HS-27A (cell line): ENCODE data around the gene EEIG1.
"Not testable (repeated sequence)": the region's sequence is repeated elsewhere in the genome, so short reads cannot be mapped to it uniquely, and the experiment has no call there.

Experiments
- DNase-seq: peaks from one replicate; pipeline ENCODE4 v3.0.0-alpha.2; 2012; ENCODE audit warnings: low read depth, missing footprints

Gene EEIG1

GRCh38 chr9:127980706-127981558 lies at the start of gene EEIG1:
Gene EEIG1, minus strand, starts transcription at chr9:127980989. Its CDS starts 852 bp downstream, at chr9:127980137.
- DNase-seq = no peak

- DNase-seq = no peak
Measured at GRCh38 chr9:128027705-128028104, 46.9 kb upstream of the EEIG1 start.

GRCh38 chr9:128026773-128027541 lies 46.2 kb upstream of the EEIG1 start:
- DNase-seq = no peak

- DNase-seq = no peak
Measured at GRCh38 chr9:128026255-128026772, 45.5 kb upstream of the EEIG1 start.

GRCh38 chr9:128025736-128026135 lies 44.9 kb upstream of the EEIG1 start:
- no peak for DNase-seq

- DNase-seq = no peak
Measured at GRCh38 chr9:128024761-128025308, 44.0 kb upstream of the EEIG1 start.

- not testable (repeated sequence) for DNase-seq
Measured at GRCh38 chr9:128023671-128024070, 42.9 kb upstream of the EEIG1 start.

GRCh38 chr9:128022886-128023285 lies 42.1 kb upstream of the EEIG1 start:
- DNase-seq = no peak

GRCh38 chr9:128021098-128021497 lies 40.3 kb upstream of the EEIG1 start:
- no peak for DNase-seq

- DNase-seq = no peak
Measured at GRCh38 chr9:128020692-128021091, 39.9 kb upstream of the EEIG1 start.

- DNase-seq = no peak
Measured at GRCh38 chr9:128015696-128016095, 34.9 kb upstream of the EEIG1 start.

- DNase-seq = no peak
Measured at GRCh38 chr9:128011071-128011817, 30.5 kb upstream of the EEIG1 start.

GRCh38 chr9:128009639-128010038 lies 28.9 kb upstream of the EEIG1 start:
- no peak for DNase-seq

- no peak for DNase-seq
Measured at GRCh38 chr9:128008171-128008570, 27.4 kb upstream of the EEIG1 start.

GRCh38 chr9:128007566-128008138 lies 26.9 kb upstream of the EEIG1 start:
- DNase-seq = no peak

GRCh38 chr9:128006332-128006996 lies 25.7 kb upstream of the EEIG1 start:
- DNase-seq = no peak

- no peak for DNase-seq
Measured at GRCh38 chr9:128005923-128006322, 25.1 kb upstream of the EEIG1 start.

GRCh38 chr9:128003966-128004604 lies 23.3 kb upstream of the EEIG1 start:
- no peak for DNase-seq

GRCh38 chr9:128002959-128003358 lies 22.2 kb upstream of the EEIG1 start:
- no peak for DNase-seq

GRCh38 chr9:128001779-128002298 lies 21.1 kb upstream of the EEIG1 start:
- DNase-seq = no peak
